Skeletal muscle cell (primary cell): ENCODE measurements around the gene CD164L2.

ENCODE experiments used
- DNase-seq: peaks from one replicate; pipeline ENCODE4 v3.0.0-alpha.2; 2010; ENCODE audit warnings: low read depth
- H3K4me3 ChIP-seq: 2 replicates; pipeline ENCODE4 v1.5.1; 2011; ENCODE audit warnings: low read depth, mild to moderate bottlenecking, control low read depth, low read length, moderate library complexity

Gene CD164L2

DNA sequence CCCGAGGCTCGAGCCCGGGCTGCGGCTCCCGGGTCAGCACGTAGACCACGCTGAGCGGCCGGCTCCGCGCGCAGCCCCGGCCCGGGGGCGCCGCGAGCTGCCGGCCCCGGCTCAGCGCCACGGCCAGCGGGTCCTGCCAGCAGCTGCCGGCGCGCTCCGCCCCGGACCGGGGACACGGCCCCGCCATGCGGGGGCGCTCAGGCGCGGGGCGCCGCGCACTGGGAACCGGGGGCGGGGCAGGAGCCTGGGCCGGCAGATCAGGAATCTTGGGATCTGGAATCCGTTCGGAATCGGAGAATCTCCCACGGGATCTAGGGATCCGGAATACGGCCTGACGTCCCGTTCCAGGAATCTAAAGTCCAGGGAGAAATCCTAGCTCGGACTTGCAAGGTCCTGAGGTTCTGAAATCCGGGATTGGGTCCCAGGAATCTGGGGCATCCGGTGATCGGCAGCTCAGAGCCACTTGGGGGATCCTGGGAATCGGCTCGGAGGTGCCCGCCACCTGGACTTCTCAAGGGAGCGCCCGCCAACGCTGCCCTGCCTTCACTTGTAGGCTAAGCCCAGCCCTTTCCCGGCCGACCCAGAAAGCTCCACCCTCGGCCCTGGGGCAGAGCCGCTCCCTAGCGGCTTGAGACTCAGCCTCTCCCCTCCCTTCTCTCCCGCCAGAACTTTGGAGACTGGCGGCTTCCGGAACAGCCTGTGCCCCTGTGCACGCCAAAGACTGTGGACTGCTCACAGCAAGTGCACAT lies 16.5 kb downstream of the CD164L2 start, which contains the start of gene MAP3K6:
Gene MAP3K6 (minus strand): TSS at position 551 of the 749 bp plus-strand sequence. CDS start 364 bp downstream, at position 187.
- DNase-seq, result no peak
- peak within 1 kb of the TSS; percentile 60 for H3K4me3 ChIP-seq

DNA sequence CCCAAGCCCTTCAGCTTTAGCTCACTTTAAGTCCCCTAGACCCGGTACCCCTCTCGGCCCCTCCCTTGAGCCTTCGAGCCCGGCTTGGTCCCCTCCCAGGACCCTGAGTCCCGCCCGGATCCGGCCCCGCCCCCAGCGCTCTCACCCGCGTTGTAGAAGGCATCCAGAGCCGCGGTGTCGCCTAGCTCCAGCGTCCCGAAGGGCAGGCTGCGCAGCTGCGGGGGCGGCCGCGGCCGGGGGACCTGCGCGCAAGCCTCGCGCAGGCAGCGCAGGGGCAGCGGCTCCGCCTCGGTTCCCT lies 17.1 kb downstream of the CD164L2 start:
- peak overlapping the region; percentile 60 for H3K4me3 ChIP-seq

DNA sequence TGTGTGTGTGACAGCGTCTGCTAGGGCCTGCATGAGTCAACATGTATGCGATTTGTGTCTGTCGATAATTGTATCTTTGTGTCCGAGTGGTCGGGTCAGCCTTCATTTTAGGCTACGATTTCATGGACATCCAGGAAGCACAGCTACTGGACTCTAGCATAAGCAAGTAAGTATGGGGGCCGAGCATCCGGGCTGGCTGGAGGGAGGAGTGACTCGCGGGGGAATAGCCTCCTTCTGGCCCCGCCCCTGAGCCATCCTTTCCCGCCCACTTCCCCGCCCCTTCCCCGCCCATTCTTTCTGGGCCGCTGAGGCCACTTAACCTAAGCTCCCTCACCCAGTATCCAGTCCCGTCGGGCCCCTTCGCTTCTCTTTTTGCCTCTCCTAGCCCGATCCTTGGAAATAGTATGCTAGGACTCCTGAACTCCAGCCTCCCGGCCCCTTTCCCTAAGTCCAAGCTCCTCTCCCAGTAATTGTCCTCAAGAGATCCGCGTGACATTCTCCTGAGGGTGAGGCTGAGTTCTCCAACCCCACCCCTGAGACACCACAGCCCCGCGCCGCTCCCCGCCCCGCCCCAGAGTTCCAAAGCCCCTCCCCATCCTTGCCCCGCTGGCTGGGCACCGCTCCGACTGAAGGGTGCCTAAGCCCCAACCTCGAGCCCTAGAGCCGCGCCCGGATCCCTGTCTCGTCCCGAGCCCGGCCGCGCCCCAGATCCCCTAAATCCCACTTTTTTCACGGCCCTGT lies 17.6 kb downstream of the CD164L2 start:
- peak overlapping the region; percentile 60 for H3K4me3 ChIP-seq
- DNase-seq, result peak; percentile 67

More for the DNA sequence above, 17.1 kb downstream of the CD164L2 start:
- no peak for DNase-seq

DNA sequence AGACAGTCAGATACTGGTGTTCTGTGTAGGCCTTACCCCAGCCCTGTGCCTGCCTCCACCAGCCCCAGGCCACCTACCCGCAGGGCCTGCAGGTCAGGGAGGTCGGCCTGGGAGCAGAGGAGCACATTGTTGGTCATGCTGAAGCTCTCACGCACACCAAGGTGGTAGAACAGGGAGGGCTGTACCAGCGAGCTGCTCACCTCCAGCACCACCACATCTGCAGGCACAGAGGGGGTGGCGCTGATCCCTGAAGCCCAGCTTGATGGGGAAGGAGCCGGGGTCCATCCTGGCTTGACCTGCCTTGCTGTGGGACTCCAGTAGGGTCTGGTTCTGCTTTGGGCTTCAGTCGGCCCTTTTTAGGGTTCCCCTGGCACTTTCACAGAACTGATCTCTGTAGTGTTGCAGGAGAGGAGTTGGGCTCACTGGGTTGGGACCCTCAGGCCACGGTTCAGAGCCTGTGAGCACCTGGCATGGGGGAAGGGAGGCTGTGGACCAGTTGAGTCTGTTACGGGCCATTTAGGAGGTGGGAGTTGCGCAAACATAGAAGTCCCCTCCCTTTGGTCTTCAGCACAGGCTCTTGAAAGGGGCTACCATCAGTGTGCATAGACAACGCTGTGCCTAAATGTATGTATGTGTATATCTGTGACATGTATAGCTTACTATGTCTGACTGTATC lies 18.3 kb downstream of the CD164L2 start:
- peak overlapping the region; percentile 60 for H3K4me3 ChIP-seq
- DNase-seq, result no peak

DNA sequence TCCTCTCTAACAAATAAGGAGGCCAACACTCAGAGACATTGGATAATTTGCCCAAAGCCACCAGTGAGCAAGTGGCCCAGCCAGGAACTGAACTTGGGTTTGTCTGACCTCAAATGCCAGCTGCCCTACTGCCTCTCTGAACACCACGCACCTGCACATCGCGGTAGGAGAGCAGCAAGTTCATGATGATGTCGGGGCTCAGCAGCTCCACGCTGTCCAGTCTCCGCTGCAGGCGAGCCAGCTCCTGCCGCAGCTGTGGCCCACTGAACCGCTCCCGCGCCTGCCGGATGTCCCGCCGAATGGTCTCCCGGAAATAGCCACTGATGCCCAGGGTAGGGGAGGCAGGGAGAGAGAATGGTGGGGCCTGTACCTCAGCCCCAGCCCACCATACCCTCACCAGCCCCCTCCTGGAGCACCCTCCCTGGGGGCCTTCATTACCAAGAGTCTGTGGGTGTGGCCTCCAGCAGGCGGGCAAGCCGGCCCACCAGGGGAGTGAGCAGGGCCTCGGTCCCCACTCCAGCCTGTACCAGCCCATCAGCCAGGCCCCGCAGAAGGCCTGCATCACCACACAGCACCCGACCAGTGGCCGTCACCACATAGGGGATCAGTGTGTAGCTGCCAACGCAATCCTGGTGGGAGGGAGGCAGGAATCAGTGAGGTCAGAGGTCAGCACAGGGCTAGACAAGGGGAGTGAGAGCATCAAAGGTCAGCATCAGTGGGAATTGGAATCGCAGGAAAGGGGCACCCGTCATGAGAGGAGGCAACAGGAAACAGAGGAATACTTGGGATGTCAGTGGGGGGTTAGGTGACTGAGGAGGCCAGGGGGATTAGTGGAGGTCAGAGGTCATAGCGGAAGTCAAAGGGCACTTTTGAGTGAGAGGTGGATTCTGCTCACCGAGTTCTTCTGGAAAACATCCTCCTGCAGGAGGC lies 19.1 kb downstream of the CD164L2 start:
- no peak overlapping the region for H3K4me3 ChIP-seq
- no peak for DNase-seq

DNA sequence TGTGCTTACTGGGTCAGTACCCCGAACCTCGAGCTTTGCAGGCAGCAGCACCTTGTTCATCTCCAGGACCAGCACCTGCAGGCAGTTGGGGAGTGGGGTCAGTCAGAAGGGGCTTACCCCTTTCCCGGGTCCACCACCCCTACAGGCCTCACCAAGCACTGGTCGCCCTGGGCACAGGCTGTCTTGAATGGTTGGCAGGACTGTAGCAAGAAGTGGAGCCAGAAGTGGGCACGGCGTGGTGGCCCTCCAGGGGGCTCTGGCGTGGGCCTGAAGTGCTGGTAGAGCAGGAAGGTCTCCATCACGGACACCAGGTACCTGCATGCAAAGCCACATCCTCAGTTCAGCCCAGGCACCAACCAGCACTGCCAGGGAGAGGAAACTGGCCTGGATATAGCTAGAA lies 21.6 kb downstream of the CD164L2 start:
- DNase-seq, result no peak
- no peak overlapping the region for H3K4me3 ChIP-seq

DNA sequence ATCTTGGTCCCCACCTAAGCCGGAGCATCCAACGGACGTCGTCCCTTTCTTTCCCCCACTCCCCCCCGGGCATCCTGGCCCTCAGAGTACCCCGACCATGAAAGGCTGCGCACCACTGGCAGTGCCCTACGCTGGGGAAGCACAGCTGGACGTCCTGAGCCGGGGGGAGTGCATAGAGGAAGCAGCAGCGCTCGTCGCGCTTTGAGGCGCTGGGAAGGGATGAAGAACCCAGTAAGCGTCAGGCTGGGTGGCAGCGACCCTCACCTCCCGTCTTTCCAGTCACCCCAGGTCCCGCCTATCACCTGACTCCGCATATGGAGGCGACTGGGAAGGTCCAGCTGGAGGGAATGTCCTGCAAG lies 22.1 kb downstream of the CD164L2 start:
- no peak for DNase-seq
- H3K4me3 ChIP-seq, result no peak overlapping the region

DNA sequence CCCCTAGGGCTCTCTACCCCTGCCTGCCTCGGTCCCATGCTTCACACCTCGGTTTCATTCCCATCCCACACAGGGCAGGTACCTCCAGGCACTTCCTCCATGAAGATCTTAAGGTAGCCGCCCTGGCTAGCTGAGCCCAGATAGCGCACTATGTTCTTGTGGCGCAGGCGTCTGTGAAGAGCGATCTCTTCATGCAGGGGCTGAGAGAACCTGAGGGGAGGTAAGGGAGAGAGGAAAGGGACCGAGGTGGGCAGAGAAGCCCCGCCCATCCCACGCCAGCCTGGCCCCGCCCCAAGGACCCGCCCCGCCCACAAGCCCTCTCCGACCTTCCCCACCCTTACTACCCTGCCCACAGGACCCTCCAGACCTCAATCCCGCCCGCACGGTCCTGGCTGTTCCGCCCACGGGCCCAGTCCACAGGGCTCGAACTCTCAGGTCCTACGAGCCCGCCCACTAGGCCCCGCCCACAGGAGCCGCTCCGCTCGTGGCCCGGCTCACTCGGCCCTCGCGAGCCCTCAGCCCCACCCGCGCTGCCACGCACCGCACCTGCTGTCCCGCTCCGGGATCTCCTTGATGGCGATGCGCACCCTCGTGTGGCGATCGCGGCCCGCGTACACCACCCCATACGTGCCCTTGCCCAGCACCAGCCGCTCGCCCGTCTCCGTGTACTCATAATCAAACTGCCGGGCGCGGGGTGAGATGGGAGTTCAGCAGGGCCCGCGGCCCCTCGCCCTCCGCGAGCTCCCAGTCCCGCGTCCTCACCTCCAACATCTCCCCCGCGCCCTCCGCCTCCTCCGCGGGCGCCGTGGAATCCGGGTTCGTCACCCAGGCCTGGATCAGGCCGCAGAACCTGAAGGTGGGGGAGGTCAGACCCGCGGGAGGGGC lies 22.7 kb downstream of the CD164L2 start:
- H3K4me3 ChIP-seq, result no peak overlapping the region
- no peak for DNase-seq

DNA sequence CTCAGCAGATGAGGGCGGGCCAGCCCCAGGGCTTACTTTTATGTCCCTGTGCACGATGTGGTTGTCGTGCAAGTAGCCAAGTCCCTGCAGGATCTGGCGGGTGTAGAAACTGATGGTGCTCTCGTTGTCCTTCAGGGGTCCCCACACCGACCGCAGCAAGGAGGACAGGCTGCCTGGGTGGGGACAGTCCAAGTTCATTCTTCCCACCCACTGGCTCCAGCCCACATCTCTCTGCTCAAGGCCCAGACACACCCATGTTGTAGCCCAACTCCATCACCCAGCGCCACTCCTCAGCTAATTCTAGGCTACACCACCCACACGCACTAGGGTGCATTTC lies 23.3 kb downstream of the CD164L2 start:
- no peak overlapping the region for H3K4me3 ChIP-seq

DNA sequence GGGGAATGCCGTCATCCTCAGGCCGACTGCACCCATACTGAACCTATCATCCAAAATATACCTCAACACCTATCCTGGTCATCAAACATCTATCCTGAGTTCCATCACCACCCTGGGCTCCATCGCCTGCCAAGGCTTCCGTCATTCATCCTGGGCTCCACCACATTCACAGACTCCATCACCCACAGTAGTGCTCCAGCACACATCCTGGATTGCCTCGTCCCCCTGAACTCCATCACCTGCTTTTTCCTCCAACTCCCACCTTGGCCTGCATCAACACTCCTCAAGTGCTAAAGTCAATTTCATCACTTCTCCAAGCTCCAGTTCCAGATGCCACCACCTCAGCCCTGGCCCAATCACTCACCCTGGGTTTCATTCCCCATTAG lies 24.2 kb downstream of the CD164L2 start:
- no peak for DNase-seq
- H3K4me3 ChIP-seq, result no peak overlapping the region

More for the DNA sequence above, 23.3 kb downstream of the CD164L2 start:
- no peak for DNase-seq

DNA sequence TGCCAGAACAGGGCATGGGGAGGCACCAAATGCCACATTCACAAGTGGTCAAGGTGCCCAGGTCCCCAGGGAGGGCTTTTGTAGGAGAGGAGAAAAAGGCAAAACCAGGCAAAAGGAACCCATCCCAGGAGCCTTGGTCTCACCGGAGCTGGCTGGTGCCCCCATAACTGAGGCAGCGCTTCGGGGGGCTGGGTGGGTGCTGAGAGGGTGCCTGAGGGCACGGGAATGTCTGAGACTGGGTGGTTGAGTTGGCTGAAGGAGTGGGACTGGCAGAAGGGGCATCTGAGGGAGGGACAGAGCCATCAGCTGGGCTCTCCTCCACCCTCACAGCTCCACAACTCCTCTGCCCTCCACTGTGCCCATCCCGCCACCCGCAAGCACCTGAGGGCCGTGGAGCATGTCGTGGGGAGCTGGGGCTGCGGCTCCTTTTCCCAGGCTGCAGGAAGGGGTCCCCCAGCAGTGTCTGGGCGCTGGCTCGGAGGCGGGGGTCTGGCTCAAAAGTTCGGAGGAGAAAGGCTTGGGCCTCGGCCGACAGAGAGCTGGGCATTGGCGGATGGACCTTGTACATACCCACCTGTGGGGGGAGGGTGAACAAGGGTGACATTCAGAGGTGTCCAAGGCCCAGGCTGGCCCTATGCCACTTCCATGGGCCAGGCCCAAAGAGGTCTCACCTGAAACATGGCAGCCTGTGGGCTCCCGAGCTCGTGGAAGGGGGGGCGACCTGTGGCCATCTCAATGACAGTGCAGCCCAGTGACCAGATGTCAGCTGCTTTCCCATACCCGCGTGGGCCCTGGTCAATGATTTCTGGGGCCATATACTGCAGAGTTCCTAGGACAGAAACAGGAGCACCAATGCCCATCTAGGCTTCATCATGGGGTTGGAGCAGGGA lies 24.9 kb downstream of the CD164L2 start:
- no peak overlapping the region for H3K4me3 ChIP-seq
- DNase-seq, result no peak

DNA sequence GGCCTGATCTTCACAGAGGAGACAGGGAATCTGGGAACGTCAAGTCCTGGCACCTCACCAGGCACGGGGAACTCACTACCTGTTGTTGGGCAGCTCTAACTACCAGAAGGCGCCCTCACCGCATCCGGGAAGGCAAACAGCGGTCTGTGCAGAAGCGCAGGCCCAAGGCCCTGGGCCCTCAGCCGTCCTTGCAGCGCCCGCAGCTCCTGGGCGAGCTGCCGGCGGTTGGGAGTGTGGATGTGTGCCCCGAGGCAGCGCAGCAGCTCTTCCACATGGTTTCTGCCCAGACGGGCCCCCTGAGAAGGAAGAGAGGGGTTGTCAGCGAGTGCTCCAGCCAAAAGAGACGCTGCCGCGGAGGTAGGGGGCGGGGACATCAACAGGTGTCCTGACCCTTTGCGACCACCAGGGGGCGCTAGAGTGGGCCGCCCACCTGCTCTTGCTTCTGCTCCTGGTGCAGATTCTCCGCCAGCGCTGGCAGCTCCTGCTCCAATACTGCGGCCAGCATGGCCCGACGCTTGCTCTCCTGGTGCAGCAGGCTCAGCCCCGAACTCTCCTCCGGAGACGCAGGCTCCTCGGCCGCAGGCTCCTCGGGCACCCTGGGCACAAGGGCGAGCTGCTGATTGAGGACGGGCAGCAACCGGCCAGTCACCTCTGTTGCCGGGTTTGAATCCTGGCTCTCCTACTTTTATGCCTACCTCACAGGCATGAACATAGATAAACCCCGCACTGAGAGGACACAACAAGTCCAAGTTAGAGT lies 25.7 kb downstream of the CD164L2 start:
- no peak overlapping the region for H3K4me3 ChIP-seq
- no peak for DNase-seq

DNA sequence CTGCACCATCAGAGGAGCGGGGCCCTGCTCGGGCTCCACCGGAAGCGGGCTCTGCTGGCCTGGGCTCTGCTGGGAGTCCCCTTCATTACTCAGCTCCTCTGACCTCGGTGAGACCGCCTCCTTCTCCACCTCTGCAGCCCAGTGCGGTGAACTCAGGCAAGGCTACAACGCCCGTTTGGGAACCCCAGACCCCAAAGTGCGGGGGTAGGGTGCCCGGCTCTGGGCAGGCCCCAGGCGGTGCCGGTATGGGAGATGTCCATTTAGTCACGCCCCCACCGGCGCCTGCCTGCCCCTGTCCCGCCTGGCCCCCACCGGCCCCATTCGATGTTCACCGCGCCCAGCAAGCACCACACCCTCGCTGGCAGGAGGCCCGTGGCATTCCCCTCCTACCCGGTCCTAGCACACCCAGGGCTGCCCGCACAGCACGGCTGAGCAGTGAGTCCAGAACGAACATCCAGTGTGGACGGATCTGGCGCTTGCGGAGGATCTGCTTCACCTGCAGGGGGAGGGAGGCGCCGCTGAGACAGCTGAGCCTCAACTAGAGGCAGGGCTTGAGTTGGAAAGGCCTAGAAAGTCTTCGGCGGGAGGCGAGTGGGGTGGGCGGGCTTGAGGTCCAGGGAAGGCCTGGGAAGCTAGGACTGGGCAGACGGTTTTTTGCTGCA lies 26.4 kb downstream of the CD164L2 start:
- H3K4me3 ChIP-seq, result no peak overlapping the region
- DNase-seq, result no peak

DNA sequence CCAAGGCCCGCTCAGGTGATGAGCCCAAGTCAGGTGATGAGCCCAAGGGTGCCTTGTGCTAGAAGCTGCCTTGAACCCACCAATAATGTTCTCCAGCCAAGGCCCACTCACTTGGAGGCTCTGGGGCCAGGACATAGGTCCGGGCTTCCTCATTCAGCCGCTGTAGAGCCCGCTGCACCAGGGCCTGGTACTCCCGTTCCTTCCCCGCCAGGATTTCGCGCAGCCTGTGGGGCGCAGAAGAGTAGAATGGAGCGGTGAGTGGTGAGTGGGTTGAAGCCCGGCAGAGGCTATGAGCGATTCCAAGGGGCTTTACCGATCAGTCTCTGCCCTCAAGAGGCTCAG lies 26.9 kb downstream of the CD164L2 start:
- DNase-seq, result no peak
- H3K4me3 ChIP-seq, result no peak overlapping the region

DNA sequence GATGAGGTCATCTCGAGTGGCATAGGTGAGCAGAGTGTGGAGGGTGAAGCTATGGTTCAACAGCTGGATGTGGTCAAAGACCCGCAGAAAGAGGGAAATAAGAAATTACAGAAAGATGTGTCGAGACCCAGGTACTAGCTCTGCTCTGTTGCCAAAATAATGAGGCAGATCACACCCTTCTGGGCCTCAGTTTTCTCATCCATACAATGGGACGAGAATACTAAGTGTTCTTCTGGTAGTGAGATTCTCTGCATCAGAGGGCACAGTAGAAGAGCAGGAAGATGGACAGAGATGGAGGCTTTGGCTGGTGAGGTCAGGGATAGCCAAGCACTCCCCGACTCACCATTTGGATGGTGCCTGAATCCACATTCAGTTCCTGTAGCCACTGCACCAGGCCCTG lies 27.4 kb downstream of the CD164L2 start:
- DNase-seq, result no peak
- H3K4me3 ChIP-seq, result no peak overlapping the region

DNA sequence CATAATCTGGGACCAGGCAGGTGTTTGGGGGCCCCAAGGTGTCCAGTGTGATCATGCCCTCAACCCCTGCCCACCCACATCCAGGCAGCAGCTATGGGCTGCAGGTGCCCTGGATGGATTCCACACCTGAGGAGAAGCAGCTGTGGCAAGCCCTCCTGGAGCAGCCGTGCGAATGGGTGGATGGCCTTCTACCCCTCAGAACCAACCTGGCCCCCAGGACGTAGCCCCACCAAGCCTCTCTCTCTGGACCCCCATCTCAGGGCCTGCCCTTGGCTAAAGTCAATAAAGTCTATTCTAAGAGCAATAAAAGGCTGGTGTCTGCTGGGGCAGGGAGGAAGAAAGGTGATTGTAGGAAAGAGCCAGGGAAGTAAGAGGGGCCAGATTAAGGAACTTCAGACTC lies 29.5 kb downstream of the CD164L2 start:
- H3K4me3 ChIP-seq, result no peak overlapping the region
- no peak for DNase-seq

DNA sequence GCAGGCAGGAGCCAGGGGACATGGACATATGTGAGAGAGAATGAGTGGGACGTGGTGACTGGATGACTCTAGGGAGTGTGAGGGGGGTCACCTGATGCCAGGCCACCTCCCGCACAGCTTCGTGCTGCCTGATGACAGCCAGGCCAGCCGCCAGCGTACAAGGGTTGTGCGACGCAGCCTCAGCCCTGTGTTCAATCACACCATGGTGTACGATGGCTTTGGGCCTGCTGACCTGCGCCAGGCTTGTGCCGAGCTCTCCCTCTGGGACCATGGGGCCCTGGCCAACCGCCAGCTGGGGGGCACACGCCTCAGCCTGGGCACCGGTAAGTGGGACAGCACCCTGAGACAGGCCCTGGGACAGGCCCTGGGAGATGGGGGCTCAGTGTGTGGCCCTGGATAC lies 30.0 kb downstream of the CD164L2 start:
- H3K4me3 ChIP-seq, result no peak overlapping the region
- DNase-seq, result no peak
